GM12878 (cell line): ENCODE results near the gene HNRNPF.

Source experiments
- CTCF ChIP-seq, 3 experiments: IDR thresholded peaks in 2 of 3; conservative IDR thresholded peaks in 1 of 3; 2 replicates each; pipeline ENCODE4 v1.5.1; 2011; ENCODE audit warnings: low read depth in 3 of 3, low read length in 3 of 3, mild to moderate bottlenecking in 3 of 3, control low read depth in 2 of 3, moderate library complexity in 2 of 3, inconsistent platforms in 1 of 3, mixed read lengths in 1 of 3; ENCODE audit not compliant: control insufficient read depth in 2 of 3, insufficient read depth in 1 of 3; ENCODE audit errors: extremely low read depth in 1 of 3
- EP300 ChIP-seq, 2 experiments: fragments of 150-350 bp in 1 of 2; IDR thresholded peaks; 2 replicates each; pipeline ENCODE4 v1.6.1; 2011 to 2012; ENCODE audit warnings: low read depth in 2 of 2, low read length in 2 of 2, borderline replicate concordance in 1 of 2, improper control_type of control experiment in 1 of 2, inconsistent platforms in 1 of 2; ENCODE audit not compliant: control insufficient read depth in 1 of 2
- FOXM1 ChIP-seq: IDR thresholded peaks from 2 replicates; pipeline ENCODE4 v1.6.1; 2012; ENCODE audit warnings: low read depth, mild to moderate bottlenecking, inconsistent platforms, low read length, moderate library complexity
- IRF3 ChIP-seq: fragments of 450-650 bp; IDR thresholded peaks from 2 replicates; pipeline ENCODE4 v1.6.1; 2014; ENCODE audit warnings: mild to moderate bottlenecking
- MXI1 ChIP-seq: fragments of 150-350 bp; IDR thresholded peaks from 2 replicates; pipeline ENCODE4 v1.6.1; 2011; ENCODE audit warnings: low read depth, mild to moderate bottlenecking, inconsistent platforms, low read length, improper control_type of control experiment
- NFIC ChIP-seq: IDR thresholded peaks from 2 replicates; pipeline ENCODE4 v1.6.1; 2012; ENCODE audit warnings: low read depth, mild to moderate bottlenecking, inconsistent platforms, low read length, moderate library complexity
- POLR2A ChIP-seq: IDR thresholded peaks from 2 replicates; pipeline ENCODE4 v1.6.1; 2011; ENCODE audit warnings: low read depth, mild to moderate bottlenecking, low read length
- RAD21 ChIP-seq: IDR thresholded peaks from 2 replicates; pipeline ENCODE4 v1.6.1; 2011; ENCODE audit warnings: mild to moderate bottlenecking, low read depth, low read length, moderate library complexity; ENCODE audit not compliant: insufficient read depth
- SIN3A ChIP-seq: IDR thresholded peaks from 2 replicates; pipeline ENCODE4 v1.6.1; 2012; ENCODE audit warnings: low read depth, low read length, improper control_type of control experiment
- SUZ12 ChIP-seq: fragments of 200-600 bp; sonication (generic); IDR thresholded peaks from one replicate; pipeline ENCODE4 v1.6.1; 2018; ENCODE audit warnings: antibody characterized with exemption, mild to moderate bottlenecking; ENCODE audit not compliant: unreplicated experiment

GRCh38 chr10:43419997-43420368 is 11.0 kb upstream of the HNRNPF start:
- TF ChIP-seq IRF3 (no peak), NFIC (no peak), SUZ12 (no peak), SIN3A (no peak), FOXM1 (no peak), POLR2A (no peak), RAD21 (no peak), EP300 (IDR thresholded peaks at IDR 0.05; ENCODE audit: borderline replicate concordance in 1 of 2, control insufficient read depth in 1 of 2, low read depth in 2 of 2, low read length in 2 of 2) (no peak; a peak in 1 of 4 replicates), CTCF (IDR thresholded peaks at IDR 0.05 in 2 of 3, conservative IDR thresholded peaks at IDR 0.05 in 1 of 3; ENCODE audit: control insufficient read depth in 2 of 3, extremely low read depth in 1 of 3, insufficient read depth in 1 of 3, low read depth in 3 of 3, low read length in 3 of 3) (no peak), MXI1 (no peak)
